CD4-positive, alpha-beta T cell treated with Interferon gamma for 1 hour (primary cell): ENCODE data around the gene CREBRF.
A peak's percentile ranks its signal among the peaks of the same experiment; 100 is the strongest.
"Not testable (repeated sequence)": the region's sequence is repeated elsewhere in the genome, so short reads cannot be mapped to it uniquely, and the experiment has no call there.

ENCODE experiments used
- DNase-seq: peaks from one replicate; pipeline ENCODE4 v3.0.0-alpha.2; 2020

CREBRF gene

DNA sequence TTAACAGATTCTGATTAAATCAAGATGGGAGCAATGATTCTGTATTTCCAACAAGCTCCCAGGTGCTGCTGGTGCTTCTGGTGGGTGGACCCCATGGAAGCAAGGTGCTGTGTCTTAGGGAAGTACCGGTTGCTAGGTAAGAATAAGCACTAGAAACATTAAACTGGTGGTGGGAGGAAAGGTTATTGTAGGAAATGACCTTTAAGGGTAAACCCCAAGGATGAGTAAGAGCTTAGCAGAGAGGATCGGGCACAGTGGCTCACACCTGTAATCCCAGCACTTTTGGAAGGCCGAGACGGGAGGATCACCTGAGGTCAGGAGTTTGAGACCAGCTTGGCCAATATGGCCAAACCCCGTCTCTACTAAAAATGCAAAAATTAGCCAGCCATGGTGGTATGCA is 16.2 kb upstream of the CREBRF start:
- DNase-seq, result no peak

DNA sequence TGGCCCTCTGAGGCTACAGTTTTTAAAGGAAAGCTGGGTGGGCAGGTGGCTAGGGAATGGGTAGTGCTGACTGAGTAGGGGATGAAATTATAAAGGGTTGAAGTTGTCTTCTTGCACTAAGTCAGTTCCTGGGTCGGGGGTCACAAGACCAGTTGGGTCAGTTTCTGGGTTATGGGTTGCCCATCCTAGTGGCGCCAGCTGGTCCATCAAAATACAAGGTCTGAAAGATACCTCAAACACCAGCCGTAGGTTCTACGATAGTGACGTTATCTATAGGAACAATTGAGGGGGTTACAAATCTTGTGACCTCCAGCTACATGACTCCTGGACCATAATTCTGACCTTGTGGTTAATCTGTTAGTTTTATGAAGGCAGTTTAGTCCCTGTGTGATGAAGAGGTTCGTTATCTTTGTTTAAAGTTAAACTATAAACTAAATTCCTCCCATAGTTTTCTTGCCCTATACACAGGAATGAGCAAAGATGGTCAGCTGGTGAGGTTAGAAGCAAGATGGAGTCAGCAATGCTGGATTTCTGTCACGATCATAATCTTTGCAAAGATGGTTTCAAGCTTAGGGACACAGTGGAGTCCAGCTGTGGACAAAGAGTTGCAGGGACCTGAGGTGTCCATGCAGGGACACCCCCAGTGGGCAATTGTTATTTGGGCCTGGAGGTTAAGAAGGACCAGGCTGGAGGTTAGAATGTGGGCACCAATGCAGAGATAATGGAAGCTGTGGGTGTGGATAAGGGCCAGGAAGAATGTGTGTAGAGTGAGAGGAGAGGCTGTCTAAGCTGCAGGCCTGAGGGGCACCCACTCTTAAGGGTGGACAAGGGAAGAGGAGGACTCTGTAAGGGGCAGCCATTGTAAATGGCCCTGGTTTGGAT is 14.0 kb upstream of the CREBRF start:
- no peak for DNase-seq

DNA sequence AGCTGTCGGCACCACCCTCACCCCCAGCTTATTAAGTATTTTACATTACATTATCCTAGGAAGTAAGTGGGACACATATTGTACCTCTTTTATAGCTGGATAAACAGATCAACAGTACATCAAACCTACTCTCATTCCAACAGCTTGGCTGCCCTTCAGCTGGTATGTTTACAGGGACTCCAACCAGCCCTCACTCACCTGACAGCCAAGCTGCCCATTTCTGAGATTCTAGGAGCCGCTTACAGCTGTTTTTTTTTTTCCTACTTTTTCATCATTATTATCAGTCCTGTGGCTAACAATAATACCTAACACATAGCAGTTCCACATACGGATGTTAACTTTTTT is 13.4 kb upstream of the CREBRF start:
- DNase-seq, result no peak

DNA sequence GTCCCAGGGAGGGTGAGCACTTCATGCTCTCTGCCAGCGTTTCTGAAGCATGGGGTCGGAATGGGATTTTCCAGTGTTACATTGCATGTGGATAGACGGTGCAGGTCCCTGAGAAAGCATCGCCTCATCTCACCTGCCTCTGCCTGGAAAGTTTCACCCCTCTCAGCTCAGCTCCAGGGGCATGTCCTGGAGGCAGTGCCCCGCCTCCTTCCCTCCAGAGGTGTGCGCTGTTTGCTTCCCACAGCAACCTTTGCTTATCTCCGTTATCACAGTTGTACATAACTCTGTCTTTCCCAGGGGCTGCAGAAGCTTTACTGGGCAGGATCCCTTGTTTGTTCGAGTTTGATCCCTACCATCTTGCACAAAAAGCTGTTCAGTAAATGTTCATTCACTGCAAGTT is 10.7 kb upstream of the CREBRF start:
- no peak for DNase-seq

DNA sequence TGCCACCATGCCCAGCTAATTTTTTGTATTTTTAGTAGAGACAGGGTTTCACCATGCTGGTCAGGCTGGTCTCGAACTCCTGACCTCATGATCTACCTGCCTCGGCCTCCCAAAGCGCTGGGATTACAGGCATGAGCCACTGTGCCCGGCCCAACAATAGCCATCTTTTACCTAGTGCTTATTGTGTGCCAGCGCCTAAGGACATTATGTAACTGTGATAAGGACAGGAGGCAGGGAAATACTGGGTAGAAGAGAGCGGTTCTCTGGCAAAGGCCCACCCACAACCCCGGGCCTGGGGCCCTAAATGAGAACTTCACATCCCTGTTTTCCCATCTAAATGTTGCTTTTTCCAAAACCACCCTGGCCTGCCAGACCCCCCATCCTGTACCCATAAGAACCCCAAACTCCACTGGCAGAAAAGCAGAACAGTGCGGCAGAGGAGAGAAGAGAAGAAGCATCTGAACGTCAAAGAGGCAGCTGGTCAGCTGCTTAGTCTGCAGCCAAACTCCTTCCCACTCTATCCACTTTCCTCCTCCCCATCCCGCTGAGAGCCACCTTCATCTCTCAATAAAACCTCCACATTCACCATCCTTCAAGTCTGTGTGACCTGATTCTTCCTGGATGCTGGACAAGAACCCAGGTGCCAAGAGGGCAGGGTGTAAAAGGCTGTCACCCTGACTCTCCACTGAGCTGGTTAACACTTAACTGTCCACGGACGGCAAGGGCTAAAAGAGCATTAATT is 8.9 kb upstream of the CREBRF start:
- DNase-seq, result not testable (repeated sequence)

DNA sequence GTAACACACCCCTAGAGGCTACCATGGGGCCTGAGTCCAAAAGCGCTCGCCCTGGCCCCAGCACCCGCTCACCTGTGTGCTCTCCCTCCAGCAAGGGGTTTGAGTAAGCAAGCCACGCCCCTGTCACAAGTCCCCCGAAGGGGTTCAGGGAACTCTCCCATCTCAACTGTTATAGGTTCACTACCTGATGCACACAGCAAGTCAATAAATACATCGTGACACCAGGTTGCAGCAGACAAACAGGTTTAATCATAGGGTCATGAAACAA is 8.4 kb upstream of the CREBRF start:
- DNase-seq, result no peak

DNA sequence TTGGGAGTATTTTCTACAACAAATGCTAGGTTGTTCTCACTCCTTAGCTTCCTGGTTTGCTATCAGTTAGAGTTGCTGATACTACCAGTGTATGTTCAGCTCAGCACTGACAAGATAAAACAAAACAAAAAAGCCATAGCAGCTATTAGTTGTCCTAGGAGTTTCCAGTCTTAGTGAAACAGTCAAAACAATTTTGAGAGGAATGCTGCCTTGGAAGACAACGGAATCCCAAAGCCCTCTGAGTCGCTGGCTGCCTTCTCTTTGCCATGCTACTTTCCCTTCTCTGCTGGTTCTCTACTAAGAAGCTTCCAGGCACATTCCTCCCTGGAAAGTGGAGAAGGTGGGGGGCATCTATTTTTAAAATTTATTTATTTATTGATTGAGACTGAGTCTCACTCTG is 5.4 kb upstream of the CREBRF start:
- DNase-seq, result no peak

DNA sequence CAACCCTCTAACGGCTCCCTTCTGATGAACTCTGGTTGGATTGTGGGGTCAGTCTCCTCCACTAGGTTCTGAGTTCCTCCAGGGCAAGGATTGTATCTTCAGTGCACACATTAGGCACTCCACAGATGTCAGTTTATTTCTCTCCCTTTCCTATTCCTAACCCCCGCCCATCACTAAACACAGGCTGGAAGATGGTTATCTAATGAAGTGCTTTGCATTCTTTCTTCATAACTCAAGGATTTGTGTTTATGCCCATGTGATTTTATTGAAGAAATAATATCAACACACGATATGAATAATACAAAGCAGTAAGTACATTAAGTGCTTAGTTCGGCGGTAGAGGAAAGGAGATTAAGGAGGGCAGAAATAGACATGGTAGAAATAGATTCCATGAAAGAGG is 4.4 kb upstream of the CREBRF start:
- DNase-seq, result no peak

DNA sequence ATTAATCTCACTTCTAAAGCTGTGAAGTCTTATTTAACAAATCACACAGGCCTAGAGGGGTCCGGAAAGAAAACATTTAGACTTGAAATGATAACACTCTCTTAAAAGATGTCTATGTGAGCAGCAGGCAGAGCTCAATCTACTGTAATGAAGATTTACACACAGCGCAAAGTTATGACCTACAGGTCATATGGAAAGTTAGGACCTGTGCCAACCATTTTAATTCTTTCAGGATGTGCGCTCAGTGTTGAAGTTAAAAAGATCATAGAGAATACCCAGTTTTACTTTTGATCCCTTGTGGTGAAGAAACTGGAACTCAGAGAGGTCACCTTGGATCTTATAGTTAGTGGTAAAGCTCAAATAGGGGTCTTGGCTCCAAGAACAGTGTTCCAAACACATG is 3.1 kb upstream of the CREBRF start:
- DNase-seq, result no peak

DNA sequence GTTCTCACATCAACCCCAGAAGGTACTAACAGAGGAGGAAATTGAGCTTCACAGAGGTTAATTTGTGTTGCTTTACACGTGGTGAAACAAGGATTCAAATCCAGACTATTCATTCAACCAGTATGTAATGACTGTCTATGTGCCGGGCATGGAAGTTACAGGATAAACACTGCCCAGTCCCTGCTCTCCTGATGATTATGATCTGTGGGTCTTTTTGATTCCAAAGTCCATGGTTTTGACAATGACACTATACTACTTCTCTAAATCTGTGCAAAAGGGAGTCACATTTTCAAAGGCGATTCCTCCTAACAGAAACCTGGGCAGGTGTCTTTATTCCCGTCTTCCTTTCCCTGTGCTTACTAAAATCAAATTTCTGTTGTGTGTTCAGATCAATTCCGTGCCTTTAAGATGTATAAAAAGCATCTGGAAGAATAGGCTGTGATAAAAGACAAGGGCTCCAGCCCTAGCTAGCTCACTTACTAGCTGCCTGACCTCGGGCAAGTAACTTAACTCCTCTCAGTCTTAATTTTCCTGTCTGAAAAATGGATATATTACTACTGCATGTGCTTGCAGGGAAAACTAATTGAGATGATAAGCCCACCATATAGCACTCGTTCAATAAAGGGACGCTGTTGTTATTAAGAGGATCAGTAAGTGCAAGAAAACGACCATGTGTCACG is 970 bp upstream of the CREBRF start:
- DNase-seq, result no peak

DNA sequence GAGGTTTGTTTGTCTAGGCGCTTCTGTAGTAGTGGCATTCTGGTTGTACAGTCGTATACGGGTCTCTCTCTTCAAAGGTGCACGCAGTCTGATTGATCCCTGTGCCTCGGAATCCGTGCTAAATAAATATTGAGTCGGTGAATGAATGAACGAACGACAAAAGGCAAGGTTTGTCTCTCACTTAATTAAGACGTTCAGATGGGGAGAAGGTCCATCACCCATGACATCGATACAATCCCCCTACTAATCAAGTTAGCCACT is 500 bp upstream of the CREBRF start:
- DNase-seq, result no peak

DNA sequence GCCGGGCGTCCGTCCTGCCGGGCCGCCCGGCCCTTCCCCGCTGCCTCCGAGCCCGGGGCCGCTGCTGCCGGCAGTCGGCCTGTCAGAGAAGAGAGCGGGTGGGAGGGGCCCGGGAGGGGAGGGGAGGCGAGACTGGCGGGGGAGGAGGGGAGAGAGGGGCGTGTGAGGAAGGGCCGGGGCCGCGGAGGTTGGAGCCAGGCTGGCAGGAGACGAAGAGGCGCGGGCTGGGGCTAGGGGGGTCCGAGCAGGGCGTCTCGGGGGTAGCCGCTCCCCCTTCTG is 570 bp downstream of the CREBRF start:
- no peak for DNase-seq

DNA sequence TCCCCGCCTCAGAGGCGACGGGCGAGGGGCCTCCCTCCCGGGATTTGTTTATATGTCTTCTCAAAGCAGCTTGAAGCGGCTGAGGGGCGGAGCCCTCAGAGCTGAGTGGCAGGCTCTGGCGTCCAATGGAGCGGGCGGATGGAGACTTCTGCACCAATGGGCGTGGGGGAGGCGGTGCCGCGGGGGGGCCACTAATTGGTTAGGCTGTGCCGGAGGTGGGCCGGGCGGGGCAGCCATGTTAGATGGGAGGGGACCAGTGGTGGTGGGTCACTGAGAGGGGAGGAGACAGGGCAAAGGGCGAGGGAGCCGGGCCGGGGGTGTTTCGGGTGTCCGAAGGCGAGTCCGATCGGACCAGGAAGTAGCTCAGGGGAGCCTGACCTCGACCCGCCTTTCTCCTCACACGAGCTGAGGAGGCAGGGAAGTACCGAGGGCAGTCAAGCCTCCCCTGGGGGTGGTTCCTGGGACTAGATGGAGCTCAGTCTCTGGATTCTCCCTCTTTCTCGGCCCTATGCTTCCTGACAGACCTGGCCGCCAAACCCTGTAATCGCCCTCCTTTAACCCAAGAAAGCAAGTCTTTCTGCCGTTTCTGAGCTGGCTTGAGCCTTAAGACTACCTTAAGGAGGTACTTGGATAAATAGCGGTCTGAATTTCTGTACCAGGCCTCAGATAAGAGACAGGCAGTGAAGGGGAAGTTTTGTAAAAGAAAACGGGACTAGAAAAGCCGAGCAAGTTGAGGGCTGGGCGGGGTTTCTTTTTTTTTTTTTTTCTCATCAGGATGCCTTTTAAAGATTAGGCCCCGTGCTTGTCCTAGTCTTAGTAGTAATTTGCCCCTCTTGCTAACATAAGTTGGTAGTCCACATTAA is 1.1 kb downstream of the CREBRF start:
- DNase-seq, result peak; percentile 97

DNA sequence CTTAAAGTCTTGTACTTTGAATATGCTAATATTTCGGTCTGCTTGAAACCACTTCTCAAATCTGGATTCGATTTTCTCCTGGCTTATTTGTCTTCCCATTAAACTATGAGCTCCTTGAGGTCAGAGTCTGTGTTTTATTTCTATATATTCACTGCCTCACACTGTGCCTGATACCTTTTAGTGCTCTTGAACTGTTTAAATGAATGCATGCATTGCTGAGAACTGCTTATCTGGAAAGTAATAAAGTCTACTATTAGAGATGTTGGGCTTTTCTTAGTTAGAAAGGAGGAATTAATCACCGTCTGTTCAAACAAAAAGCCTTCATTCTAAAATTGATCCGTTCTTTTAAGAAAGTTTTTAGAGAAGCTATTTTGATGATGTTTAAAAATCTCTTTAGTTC is 6.0 kb downstream of the CREBRF start:
- DNase-seq, result no peak

DNA sequence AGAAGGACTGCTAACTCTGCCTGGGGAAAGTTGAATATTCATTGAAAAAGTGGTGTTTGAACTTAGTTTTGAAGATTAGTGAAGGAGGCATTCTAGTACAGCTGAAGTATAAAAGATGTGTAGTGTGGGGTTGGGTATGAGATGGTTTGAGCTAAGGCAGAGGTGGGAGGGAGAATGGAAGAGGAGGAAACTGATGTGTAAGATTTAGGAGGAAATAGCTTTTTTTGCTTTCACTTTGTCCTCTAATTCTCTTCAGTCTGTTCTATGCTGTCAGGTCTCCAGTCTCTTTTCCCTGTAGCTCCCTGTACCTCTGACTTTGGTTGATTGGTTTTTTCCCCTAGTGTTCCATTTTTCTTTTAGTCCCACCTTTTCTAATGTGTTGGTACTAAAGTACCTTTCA is 9.0 kb downstream of the CREBRF start:
- DNase-seq, result no peak

DNA sequence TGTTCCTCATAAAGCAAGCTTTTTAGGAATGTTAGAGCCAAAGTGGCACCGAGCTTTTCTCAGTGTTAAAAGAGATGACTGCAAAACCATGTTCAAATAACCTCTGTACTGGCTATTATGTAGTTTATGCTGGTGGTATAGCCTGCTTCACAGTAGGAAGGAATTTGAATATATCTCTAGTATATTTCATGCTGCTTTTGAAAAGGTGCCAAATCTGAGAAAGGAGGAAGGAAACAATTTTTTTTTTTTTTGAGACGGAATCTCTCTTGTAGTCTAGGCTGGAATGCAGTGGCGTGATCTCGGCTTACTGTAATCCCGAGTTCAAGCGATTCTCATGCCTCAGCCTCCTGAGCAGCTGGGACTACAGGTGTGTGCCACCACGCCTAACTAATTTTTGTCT is 13.5 kb downstream of the CREBRF start:
- DNase-seq, result no peak

DNA sequence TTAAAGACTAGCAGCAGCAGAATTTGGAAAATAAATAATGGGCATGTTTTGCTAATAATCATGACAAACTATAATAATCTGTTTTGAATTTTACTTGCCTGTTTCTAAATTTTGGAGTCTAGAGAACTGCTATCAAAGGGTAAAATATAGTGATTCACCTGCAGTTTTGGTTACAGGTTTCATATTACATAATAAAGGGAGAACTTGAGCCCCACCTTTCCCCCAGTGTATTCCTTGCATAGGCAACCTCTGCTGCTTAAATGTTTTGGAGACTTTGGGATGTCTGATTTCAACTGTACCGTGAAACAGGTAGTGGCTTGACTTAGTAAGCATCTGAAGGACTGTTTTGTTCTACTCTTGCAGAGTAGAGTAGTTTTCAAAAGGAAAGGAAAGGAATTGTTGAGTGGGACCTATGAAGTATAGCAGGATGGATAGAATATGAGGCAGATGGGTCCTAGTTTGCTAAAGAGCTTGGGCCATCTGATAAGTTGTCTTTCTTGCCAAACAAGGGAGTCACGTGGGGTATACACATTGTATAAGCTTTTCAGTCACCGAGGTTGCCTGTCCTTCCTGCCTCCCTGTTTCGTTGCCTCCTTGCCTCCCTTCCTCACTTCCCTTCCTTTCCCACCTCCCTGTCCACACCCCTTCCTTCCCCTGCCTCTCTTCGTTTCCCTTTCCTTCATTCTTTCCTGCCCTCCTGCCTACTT is 19.1 kb downstream of the CREBRF start:
- no peak for DNase-seq

DNA sequence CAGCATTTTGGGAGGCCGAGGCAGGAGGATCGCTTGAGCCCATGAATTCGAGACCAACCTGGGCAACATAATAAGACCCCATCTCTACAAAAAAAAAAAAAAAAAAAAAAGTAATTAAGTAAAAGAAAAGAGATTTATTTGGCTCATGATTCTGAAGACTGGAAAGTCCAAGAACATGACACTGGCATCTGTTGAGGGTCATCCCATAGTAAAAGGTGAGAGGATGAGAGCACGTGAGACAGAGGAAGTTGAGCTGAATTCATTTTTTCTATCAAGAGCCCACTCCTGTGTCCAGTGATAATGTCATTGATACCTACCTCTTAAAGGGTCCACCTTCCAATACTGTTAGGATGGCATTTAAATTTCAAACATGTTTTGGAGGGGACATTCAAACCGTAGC is 19.8 kb downstream of the CREBRF start:
- no peak for DNase-seq

DNA sequence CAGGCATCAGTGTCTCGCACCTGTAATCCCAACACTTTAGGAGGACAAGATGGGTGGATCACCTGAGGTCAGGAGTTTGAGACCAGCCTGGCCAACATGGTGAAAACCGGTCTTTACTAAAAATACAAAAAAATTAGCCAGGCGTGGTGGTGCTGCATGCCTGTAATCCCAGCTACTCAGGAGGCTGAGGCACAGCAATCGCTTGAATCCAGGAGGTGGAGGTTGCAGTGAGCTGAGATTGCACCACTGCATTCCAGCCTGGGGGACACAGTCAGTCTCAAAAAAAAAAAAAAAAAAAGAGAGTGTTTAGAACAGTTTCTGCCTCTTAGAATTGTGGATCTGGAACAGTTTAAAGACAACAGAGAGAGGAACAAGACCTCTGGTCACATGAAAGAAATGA is 20.3 kb downstream of the CREBRF start:
- not testable (repeated sequence) for DNase-seq

DNA sequence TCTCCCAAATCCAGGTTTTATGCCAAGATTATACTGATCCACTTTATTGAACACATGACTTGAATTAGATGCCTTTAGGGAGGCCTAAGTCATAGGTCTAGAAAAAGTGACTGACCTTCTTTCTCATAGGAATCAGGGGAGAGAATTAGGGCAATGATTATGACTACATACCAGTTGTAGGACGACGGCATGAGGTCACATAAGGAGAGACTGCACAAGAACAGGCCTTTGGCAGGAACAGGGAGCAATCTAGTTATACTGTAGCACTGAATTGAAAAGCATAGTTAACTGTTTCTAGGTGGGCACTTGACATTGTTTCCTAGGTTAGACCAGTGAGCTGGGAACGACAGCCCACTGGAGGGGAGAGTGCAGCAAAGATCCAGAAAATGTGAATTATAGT is 22.7 kb downstream of the CREBRF start:
- no peak for DNase-seq

DNA sequence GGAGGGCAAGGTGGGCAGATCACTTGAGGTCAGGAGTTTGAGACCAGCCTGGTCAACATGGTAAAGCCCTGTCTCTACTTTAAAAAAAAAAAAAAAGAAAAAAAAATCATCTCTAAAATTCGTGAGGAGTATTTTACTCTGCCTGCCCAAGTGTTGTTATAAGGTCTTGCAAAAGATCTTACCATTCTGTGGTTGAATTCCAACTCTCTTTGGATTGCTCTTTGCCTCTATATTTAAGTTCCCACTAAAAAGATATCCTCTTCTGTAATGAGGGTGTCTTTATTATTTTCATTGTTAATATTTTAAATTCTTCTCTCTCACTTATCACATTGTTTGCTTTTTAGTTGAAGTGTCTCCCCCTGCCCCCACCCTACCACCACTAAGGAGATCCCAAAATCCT is 33.4 kb downstream of the CREBRF start:
- DNase-seq, result no peak

DNA sequence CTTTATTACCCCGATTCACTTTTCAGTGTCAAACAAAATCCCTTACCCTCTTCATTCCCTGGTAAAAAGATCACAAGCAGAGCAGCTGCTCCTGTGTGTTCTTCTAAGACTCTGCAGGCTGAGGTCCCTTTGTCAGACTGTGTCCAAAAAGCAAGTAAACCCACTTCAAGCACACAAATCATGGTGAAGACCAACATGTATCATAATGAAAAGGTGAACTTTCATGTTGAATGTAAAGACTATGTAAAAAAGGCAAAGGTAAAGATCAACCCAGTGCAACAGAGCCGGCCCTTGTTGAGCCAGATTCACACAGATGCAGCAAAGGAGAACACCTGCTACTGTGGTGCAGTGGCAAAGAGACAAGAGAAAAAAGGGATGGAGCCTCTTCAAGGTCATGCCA is 34.5 kb downstream of the CREBRF start:
- DNase-seq, result no peak

DNA sequence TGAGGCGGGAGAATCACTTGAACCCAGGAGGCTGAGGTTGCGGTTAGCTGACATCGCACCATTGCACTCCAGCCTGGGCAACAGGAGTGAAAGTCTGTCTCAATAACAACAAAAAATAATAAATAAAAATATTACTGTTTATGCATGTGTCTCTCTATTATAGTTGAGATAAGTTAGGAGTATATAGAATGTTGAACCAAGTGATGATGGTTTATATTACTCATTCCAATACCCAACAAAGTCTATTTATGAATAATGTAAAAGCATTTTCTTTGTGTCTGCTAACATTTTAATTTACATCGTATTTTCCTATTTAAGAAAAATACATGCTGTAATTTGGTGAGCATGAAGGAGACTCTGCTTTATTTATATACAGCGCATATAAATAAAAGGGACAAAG is 35.8 kb downstream of the CREBRF start:
- DNase-seq, result no peak
